ENCODE data around the gene MT1B.

MT1B gene

DNA sequence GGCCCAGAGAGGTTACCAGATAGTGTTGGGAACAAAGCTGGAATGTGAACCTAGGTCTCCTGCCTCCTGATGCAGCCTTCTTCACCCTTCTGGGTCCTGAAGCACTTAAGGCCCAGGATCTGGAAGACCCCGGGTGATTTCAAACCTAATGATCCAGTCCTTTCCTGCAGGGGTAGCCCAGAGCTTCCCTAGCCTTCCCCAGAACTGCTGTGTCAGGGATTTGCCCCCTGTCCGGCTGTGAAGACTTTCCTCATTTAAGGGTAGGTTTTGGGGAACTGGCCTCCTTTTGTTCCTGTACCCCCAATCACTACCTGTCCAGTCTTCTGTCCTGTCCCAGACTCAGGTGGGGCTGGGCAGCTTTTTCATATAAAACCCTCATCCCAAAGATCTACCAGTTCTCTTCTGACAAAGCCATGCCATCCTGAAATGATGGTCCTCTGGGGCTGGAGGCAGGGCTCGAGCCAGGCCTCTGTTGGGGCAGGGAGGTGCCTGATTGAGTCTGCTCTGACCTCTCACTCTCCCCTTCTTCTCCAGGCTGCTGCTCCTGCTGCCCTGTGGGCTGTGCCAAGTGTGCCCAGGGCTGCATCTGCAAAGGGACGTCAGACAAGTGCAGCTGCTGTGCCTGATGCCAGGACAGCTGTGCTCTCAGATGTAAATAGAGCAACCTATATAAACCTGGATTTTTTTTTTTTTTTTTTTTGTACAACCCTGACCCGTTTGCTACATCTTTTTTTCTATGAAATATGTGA is 31.9 kb downstream of the MT1B start:
- TF ChIP-seq, protein P1, sequence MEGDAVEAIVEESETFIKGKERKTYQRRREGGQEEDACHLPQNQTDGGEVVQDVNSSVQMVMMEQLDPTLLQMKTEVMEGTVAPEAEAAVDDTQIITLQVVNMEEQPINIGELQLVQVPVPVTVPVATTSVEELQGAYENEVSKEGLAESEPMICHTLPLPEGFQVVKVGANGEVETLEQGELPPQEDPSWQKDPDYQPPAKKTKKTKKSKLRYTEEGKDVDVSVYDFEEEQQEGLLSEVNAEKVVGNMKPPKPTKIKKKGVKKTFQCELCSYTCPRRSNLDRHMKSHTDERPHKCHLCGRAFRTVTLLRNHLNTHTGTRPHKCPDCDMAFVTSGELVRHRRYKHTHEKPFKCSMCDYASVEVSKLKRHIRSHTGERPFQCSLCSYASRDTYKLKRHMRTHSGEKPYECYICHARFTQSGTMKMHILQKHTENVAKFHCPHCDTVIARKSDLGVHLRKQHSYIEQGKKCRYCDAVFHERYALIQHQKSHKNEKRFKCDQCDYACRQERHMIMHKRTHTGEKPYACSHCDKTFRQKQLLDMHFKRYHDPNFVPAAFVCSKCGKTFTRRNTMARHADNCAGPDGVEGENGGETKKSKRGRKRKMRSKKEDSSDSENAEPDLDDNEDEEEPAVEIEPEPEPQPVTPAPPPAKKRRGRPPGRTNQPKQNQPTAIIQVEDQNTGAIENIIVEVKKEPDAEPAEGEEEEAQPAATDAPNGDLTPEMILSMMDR (IDR thresholded peaks at IDR 0.05; ENCODE audit: low read depth, low read length, missing control alignments): no peak
- no peak overlapping the region; the same call in 1 of the 2 replicates for H3K4me3 ChIP-seq (ENCODE audit: low read depth, low read length)
- DNase-seq (ENCODE audit: low read depth): no peak

DNA sequence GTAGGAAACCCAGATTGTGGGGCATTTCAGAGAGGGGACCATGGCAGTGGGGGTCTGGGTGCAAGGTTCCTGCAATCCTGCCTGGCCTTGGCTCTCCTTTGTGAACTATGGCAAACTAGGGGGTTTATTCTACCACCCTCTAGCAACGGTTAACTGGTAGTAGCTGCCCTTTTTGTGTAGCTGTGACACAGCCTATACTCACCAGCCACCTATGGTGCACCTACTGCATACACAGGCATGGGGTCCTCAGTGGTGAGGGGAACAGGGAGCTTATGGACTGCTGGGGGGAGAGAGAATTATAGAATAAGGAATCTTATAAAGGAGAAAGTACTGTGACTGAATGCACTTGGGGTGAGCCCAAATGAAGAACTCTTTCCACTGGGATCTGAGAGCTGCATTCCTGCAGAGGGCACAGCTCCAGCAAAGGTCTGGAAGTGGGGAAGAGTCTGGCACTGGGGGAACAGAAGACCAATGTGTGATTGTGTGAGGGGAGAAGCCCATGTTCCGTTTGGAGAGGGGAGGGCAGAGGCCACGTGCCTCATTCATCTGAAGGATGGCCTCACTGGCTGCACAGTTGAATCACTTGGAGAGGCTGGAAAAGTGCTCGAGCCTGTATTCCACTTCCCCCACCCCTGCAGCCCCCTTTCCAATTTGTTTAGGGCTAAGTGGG is 32.7 kb downstream of the MT1B start:
- no peak for DNase-seq (ENCODE audit: low read depth)
- H3K4me3 ChIP-seq (ENCODE audit: low read depth, low read length): no peak overlapping the region
- TF ChIP-seq, protein P1 (IDR thresholded peaks at IDR 0.05; ENCODE audit: low read depth, low read length, missing control alignments): no peak

DNA sequence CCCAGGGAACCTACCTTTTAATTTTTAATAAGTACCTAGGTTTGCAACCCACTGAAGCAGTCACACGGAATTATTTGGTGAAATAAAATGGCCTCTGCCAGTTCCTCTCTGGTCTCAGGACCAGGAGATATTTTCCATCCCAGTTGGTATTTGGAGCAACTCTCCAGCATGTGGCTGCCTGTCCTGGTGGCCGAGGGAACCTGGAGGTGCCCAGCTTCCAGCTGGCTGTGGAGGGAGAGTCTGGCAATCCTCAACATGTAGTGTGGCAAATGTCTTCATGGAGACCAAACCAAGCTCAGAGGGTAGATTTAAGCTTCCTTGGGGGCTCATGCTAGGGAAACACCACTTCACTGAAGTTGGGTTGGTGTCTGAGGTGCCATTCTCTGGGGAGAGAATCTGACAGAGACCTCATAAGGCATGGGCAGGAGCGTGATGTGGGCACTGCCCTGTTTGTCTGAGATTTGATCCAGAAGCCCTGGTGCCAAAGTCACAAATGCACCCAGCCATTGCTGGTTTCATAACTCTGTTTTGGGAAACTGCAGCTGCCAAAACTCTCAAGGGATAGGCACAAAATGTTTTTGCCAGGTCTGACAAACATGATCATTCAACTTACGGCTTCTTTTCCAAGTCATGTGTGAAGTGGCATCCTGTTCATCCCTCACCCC is 33.4 kb downstream of the MT1B start:
- TF ChIP-seq, protein P1 (IDR thresholded peaks at IDR 0.05; ENCODE audit: low read depth, low read length, missing control alignments): no peak
- DNase-seq (ENCODE audit: low read depth): no peak
- H3K4me3 ChIP-seq (ENCODE audit: low read depth, low read length): no peak overlapping the region

DNA sequence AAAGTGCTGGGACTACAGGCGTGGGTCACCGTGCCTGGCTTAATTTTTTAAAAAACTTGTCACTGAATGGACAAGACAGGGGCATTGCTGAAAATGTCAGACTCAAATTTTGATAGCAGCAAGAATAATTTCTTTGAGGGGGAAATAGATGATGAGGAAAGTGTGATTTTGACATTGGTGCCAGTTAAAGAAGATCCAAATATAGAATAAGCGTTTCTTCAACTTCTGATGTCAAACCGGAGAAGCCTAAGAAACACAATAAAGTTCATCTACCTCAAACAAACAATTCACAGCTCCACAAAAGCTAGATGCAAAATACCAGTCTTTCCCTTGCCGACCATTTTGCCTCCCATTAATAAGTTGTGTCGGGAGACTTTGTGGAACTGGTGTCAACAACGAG is 35.1 kb downstream of the MT1B start:
- DNase-seq (ENCODE audit: low read depth): no peak
- TF ChIP-seq, protein P1 (IDR thresholded peaks at IDR 0.05; ENCODE audit: low read depth, low read length, missing control alignments): no peak
- no peak overlapping the region for H3K4me3 ChIP-seq (ENCODE audit: low read depth, low read length)

DNA sequence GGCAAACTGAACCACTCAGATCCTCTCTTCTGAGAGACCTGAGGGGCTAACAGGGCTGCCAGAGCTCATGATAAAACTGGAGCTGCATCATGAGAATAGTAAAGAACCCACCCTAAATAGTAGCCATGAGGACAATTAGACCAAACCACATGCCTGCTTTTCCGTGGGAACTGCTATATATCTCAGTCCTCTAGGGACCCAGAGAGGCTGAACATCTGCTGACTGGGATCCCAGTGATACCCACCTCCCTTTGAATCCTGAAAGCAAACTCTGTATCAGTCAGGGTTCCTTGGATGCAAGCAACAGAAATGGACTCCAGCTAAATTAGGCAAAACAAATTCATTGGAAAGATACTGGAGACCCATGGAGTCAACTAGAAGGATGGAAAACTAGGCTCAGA is 37.1 kb downstream of the MT1B start:
- TF ChIP-seq, protein P1 (IDR thresholded peaks at IDR 0.05; ENCODE audit: low read depth, low read length, missing control alignments): no peak
- DNase-seq (ENCODE audit: low read depth): no peak
- H3K4me3 ChIP-seq (ENCODE audit: low read depth, low read length): no peak overlapping the region

DNA sequence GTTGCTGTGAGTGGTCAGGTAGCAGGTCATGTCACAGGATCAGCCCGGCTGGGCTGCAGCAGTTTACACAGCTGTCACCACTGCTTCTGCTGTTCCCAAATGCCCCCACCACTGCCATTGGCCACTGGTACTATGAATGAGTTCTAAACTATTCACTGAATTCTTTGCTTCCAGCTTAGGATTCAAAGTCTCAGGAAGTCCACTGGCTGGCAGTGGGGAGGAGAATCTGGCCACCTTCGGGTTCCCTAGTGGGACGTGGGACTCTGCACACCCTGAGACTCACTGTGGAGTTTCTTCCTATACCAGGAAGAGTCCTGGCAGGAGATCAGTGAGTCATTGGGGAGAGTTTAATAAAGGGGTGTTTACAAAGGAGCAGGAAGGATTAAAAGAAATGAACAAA is 37.5 kb downstream of the MT1B start:
- no peak overlapping the region for H3K4me3 ChIP-seq (ENCODE audit: low read depth, low read length)
- TF ChIP-seq, protein P1 (IDR thresholded peaks at IDR 0.05; ENCODE audit: low read depth, low read length, missing control alignments): no peak
- no peak for DNase-seq (ENCODE audit: low read depth)

Data from GM12864 (cell line).